Activated T-cell treated with anti-CD3 and anti-CD28 coated beads, Interleukin-2, amount 50 U/mL, for 4 hours (primary cell): ENCODE results near the gene TTF2. TPM values are rescaled to one million over a fixed set of nuclear protein-coding genes. Genes with fewer than 3 reads are reported as not detected.
"Not testable (repeated sequence)": the region's sequence is repeated elsewhere in the genome, so short reads cannot be mapped to it uniquely, and the experiment has no call there.

Source experiments
- ATAC-seq, 2 donors: fragments of 200-7000 bp; cut with Tn5 transposase; one replicate each; pipeline ENCODE4 v1.10.0; 2021
- DNase-seq: peaks from one replicate; pipeline ENCODE4 v3.0.0-alpha.2; 2020
- H3K27me3 Mint-ChIP-seq: one replicate; pipeline ENCODE4 v1.8.0; 2021; ENCODE audit warnings: low read depth, mixed read lengths
- H3K36me3 Mint-ChIP-seq: one replicate; pipeline ENCODE4 v1.8.0; 2022; ENCODE audit warnings: mixed read lengths; ENCODE audit not compliant: insufficient read depth
- H3K4me1 Mint-ChIP-seq: one replicate; pipeline ENCODE4 v1.8.0; 2021; ENCODE audit warnings: low read depth, mixed read lengths
- H3K4me3 Mint-ChIP-seq: one replicate; pipeline ENCODE4 v1.8.0; 2021; ENCODE audit warnings: mild to moderate bottlenecking, moderate library complexity, mixed read lengths
- H3K9me3 Mint-ChIP-seq: one replicate; pipeline ENCODE4 v1.8.0; 2021; ENCODE audit warnings: mixed read lengths
- total RNA-seq, 3 donors: library from RNA; stranded (reverse); gene quantifications; one replicate each; pipeline ENCODE4 v1.2.1, GENCODE V29; 2021

TTF2 gene
- total RNA-seq, 3 donors from 2014 or later = 59.8 to 62.4 (median 60.7) TPM

- H3K27me3 Mint-ChIP-seq = no peaks in the 10 kb centered on the region
These were observed 32.5 kb downstream of the TTF2 start for GRCh38 chr1:117092594-117092993.

GRCh38 chr1:117093091-117093534 lies 33.0 kb downstream of the TTF2 start:
- H3K9me3 Mint-ChIP-seq = no peaks in the 10 kb centered on the region
- ATAC-seq = peak; percentile 77 to 83
- no peaks in the 10 kb centered on the region for H3K27me3 Mint-ChIP-seq
- peaks cover 13% of the 10 kb centered on the region for H3K4me1 Mint-ChIP-seq
- no peak overlapping the region for H3K4me3 Mint-ChIP-seq
- DNase-seq = no peak
- H3K36me3 Mint-ChIP-seq = peaks cover 70% of the 10 kb centered on the region

More at GRCh38 chr1:117092594-117092993, 32.5 kb downstream of the TTF2 start:
- Mint-ChIP-seq H3K9me3 (no peaks in the 10 kb centered on the region), H3K4me1 (peaks cover 13% of the 10 kb centered on the region), H3K36me3 (peaks cover 68% of the 10 kb centered on the region), H3K4me3 (no peak overlapping the region)
- no peak for ATAC-seq
- DNase-seq = no peak

- Mint-ChIP-seq H3K36me3 (peaks cover 72% of the 10 kb centered on the region), H3K9me3 (no peaks in the 10 kb centered on the region), H3K4me1 (peaks cover 13% of the 10 kb centered on the region), H3K4me3 (no peak overlapping the region), H3K27me3 (no peaks in the 10 kb centered on the region)
- ATAC-seq = peak; percentile 84 to 87
- DNase-seq = peak; percentile 14
These were observed 33.9 kb downstream of the TTF2 start for GRCh38 chr1:117093870-117094621.

GRCh38 chr1:117094841-117095604 lies 34.9 kb downstream of the TTF2 start:
- no peaks in the 10 kb centered on the region for H3K27me3 Mint-ChIP-seq
- no peak overlapping the region for H3K4me3 Mint-ChIP-seq
- H3K9me3 Mint-ChIP-seq = no peaks in the 10 kb centered on the region
- ATAC-seq = no peak
- DNase-seq = no peak
- peaks cover 77% of the 10 kb centered on the region for H3K36me3 Mint-ChIP-seq
- H3K4me1 Mint-ChIP-seq = peaks cover 13% of the 10 kb centered on the region

GRCh38 chr1:117096951-117097408 lies 36.9 kb downstream of the TTF2 start:
- H3K4me1 Mint-ChIP-seq = peaks cover 13% of the 10 kb centered on the region
- H3K4me3 Mint-ChIP-seq = no peak overlapping the region
- H3K27me3 Mint-ChIP-seq = no peaks in the 10 kb centered on the region
- no peaks in the 10 kb centered on the region for H3K9me3 Mint-ChIP-seq
- ATAC-seq = no peak
- peaks cover 73% of the 10 kb centered on the region for H3K36me3 Mint-ChIP-seq
- no peak for DNase-seq

GRCh38 chr1:117097443-117097842 lies 37.3 kb downstream of the TTF2 start:
- DNase-seq (no peak), ATAC-seq (no peak)
- H3K4me1 Mint-ChIP-seq = peaks cover 13% of the 10 kb centered on the region
- no peaks in the 10 kb centered on the region for H3K9me3 Mint-ChIP-seq
- peaks cover 76% of the 10 kb centered on the region for H3K36me3 Mint-ChIP-seq
- no peak overlapping the region for H3K4me3 Mint-ChIP-seq
- H3K27me3 Mint-ChIP-seq = no peaks in the 10 kb centered on the region

GRCh38 chr1:117098287-117098890 lies 38.3 kb downstream of the TTF2 start:
- Mint-ChIP-seq H3K4me3 (no peak overlapping the region), H3K36me3 (peaks cover 76% of the 10 kb centered on the region), H3K9me3 (no peaks in the 10 kb centered on the region), H3K4me1 (peaks cover 6% of the 10 kb centered on the region), H3K27me3 (no peaks in the 10 kb centered on the region)
- DNase-seq (no peak), ATAC-seq (no peak)

GRCh38 chr1:117101334-117101733 lies 41.2 kb downstream of the TTF2 start:
- no peaks in the 10 kb centered on the region for H3K4me1 Mint-ChIP-seq
- no peak overlapping the region for H3K4me3 Mint-ChIP-seq
- no peaks in the 10 kb centered on the region for H3K27me3 Mint-ChIP-seq
- DNase-seq (no peak), ATAC-seq (no peak)
- no peaks in the 10 kb centered on the region for H3K9me3 Mint-ChIP-seq
- peaks cover 66% of the 10 kb centered on the region for H3K36me3 Mint-ChIP-seq

- H3K4me1 Mint-ChIP-seq, H3K27me3 Mint-ChIP-seq, H3K4me3 Mint-ChIP-seq, ATAC-seq, H3K9me3 Mint-ChIP-seq, DNase-seq: not testable (repeated sequence)
- peaks cover 61% of the 10 kb centered on the region for H3K36me3 Mint-ChIP-seq
These were observed 41.7 kb downstream of the TTF2 start for GRCh38 chr1:117101858-117102257.

- H3K4me1 Mint-ChIP-seq = peaks cover 7% of the 10 kb centered on the region
- H3K36me3 Mint-ChIP-seq = peaks cover 43% of the 10 kb centered on the region
- H3K4me3 Mint-ChIP-seq = no peak overlapping the region
- no peak for ATAC-seq
- H3K27me3 Mint-ChIP-seq = no peaks in the 10 kb centered on the region
- no peak for DNase-seq
- H3K9me3 Mint-ChIP-seq = no peaks in the 10 kb centered on the region
These were observed 44.9 kb downstream of the TTF2 start for GRCh38 chr1:117104986-117105385.

GRCh38 chr1:117105722-117106121 lies 45.6 kb downstream of the TTF2 start:
- no peaks in the 10 kb centered on the region for H3K9me3 Mint-ChIP-seq
- H3K4me1 Mint-ChIP-seq = peaks cover 10% of the 10 kb centered on the region
- no peak overlapping the region for H3K4me3 Mint-ChIP-seq
- H3K36me3 Mint-ChIP-seq = peaks cover 36% of the 10 kb centered on the region
- no peak for DNase-seq
- ATAC-seq = no peak
- no peaks in the 10 kb centered on the region for H3K27me3 Mint-ChIP-seq

GRCh38 chr1:117106478-117106877 lies 46.4 kb downstream of the TTF2 start:
- Mint-ChIP-seq H3K36me3 (peaks cover 29% of the 10 kb centered on the region), H3K4me1 (peaks cover 17% of the 10 kb centered on the region), H3K27me3 (no peaks in the 10 kb centered on the region), H3K4me3 (no peak overlapping the region), H3K9me3 (no peaks in the 10 kb centered on the region)
- ATAC-seq = peak in 1 of 2 donors; percentile 65
- no peak for DNase-seq

GRCh38 chr1:117107364-117107763 lies 47.2 kb downstream of the TTF2 start:
- Mint-ChIP-seq H3K27me3 (no peaks in the 10 kb centered on the region), H3K9me3 (no peaks in the 10 kb centered on the region), H3K4me1 (peaks cover 17% of the 10 kb centered on the region), H3K36me3 (peaks cover 25% of the 10 kb centered on the region), H3K4me3 (no peak overlapping the region)
- DNase-seq (no peak), ATAC-seq (no peak)

- no peaks in the 10 kb centered on the region for H3K9me3 Mint-ChIP-seq
- H3K4me3 Mint-ChIP-seq = no peak overlapping the region
- H3K4me1 Mint-ChIP-seq = peaks cover 26% of the 10 kb centered on the region
- H3K36me3 Mint-ChIP-seq = peaks cover 10% of the 10 kb centered on the region
- ATAC-seq (peak in 1 of 2 donors; percentile 39), DNase-seq (no peak)
- no peaks in the 10 kb centered on the region for H3K27me3 Mint-ChIP-seq
These were observed 50.6 kb downstream of the TTF2 start for GRCh38 chr1:117110774-117111173.
